Measurements from ENCODE around the gene RTN4.

DNA sequence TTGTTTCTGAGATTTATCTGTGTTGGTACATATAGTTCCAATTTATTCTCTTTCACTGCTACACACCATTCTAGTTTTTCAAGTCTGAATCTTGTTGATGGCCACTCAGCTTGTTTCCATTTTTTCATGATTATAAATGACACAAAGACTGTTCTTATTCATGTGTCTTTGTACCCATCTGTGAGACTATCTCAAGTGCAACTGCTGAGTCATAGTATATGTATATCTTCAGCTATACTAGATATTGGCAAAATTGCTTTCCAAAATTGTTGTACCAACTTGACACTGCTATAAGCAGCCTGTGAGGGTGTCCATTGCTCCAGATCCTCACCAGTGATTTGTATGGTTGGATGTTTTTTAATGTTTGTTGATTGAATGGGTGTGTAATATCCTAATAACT is 37.2 kb upstream of the RTN4 start:
- no peak for TF ChIP-seq CTCF (IDR thresholded peaks at IDR 0.05; ENCODE audit: low read depth, low read length)
- TF ChIP-seq EZH2phosphoT487 (IDR thresholded peaks at IDR 0.05; ENCODE audit: low read depth): no peak

All from OCI-LY3 (cell line).